GM12873 (cell line): ENCODE measurements around the gene SCARF2.

ENCODE experiments used
- CTCF ChIP-seq: IDR thresholded peaks from 2 replicates; pipeline ENCODE4 v1.5.1; 2012; ENCODE audit warnings: low read depth, mild to moderate bottlenecking, moderate library complexity, low read length, control low read depth; ENCODE audit not compliant: insufficient read depth; ENCODE audit errors: missing control alignments

The SCARF2 gene

DNA sequence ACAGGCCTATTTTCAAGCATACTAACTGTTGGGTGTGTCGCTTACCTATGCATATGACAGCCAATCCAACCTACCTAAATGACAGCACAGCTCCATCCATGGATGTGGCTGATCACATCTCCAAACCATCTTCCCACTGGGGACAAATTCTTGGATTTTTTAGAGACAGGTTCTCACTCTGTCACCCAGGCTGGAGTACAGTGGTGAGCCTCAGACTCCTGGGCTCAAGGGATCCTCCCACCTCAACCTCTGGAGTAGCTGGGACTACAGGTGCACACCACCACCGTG, 18.0 kb downstream of the SCARF2 start:
- TF ChIP-seq CTCF = no peak

DNA sequence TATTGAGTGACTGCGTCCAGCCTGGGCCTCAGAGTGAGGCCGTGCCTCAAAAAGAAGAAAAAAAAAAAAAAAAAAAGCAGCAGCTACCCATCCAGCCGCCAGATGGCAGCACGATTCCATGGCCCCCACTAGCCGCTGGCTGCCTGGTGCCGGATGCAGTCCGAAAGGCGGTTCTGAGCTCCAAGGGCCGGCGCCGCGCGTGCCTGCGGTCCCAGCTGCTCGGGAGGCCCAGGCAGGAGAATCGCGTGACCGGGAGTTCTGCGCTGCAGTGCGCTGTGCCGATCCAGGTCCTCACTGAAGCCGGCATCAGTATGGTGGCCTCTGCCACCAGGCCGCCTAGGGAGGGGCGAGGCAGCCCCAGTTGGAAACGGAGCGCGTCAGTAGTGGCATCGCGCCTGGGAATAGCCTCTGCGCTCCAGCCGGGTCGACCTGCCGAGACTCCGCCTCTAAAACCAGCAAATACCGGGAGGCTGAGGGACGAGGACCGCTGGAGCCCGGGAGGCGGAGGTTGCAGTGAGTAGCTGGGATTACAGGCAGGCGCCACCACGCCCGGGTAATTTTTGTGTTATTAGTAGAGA, 19.3 kb downstream of the SCARF2 start:
- TF ChIP-seq CTCF = peak; percentile 85

GRCh38 chr22:20414450-20414849, 23.2 kb downstream of the SCARF2 start:
- TF ChIP-seq CTCF = no peak

DNA sequence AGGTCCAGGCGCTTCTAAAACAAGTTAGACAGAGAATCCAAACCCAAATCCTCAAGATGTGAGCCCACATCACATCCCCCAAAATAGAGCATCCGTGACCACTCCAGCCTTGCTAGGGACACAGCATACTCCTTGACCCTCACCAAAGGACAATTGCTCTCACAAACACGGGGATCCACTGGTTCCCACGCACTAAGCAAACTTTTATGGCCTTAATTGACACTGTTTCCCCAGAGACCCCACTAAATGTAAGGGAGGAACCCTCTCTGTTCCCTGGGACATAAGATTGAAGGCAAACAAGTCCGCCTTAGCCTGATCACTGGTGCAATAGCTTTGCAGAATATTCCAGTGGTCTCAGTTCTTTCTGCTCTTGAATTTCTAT, 23.6 kb downstream of the SCARF2 start:
- no peak for TF ChIP-seq CTCF

DNA sequence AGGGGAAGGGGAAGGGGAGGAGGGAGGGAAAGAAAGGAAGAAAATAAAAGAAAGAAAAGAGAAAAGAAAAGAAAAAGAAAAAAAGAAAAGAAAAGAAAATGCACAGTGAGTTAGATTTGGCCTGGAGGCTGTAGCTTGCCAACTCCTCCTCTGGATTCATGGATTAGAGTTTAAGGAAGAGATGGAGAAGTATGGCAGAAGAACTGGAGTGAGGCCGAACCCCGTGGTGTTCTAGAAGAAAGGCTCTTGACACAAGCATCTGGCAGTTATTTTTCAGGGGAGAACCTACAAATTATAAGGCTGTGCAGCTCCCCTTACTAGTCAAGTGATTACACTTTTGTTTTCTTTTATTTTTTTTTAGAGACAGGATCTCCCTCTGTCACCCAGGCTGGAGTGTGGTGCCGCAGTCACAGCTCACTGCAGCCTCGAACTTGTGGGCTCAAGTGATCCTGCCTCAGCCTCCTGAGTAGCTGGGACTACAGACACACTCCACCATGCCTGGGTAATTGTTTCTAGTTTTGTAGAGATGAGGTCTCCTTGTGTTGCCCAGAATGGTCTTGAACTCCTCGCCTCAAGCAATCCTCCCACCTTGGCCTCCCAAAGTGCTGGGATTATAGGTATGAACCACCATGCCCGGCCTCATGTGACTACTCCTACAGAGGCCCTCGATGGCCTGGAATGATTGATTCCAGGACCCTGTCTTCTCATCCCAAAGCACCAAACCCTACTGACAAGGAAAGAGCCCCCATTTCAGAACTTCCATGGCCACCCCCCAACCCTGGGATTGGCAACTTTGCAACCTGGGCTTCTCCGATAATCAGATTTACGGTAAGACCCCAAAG, 24.2 kb downstream of the SCARF2 start:
- no peak for TF ChIP-seq CTCF

DNA sequence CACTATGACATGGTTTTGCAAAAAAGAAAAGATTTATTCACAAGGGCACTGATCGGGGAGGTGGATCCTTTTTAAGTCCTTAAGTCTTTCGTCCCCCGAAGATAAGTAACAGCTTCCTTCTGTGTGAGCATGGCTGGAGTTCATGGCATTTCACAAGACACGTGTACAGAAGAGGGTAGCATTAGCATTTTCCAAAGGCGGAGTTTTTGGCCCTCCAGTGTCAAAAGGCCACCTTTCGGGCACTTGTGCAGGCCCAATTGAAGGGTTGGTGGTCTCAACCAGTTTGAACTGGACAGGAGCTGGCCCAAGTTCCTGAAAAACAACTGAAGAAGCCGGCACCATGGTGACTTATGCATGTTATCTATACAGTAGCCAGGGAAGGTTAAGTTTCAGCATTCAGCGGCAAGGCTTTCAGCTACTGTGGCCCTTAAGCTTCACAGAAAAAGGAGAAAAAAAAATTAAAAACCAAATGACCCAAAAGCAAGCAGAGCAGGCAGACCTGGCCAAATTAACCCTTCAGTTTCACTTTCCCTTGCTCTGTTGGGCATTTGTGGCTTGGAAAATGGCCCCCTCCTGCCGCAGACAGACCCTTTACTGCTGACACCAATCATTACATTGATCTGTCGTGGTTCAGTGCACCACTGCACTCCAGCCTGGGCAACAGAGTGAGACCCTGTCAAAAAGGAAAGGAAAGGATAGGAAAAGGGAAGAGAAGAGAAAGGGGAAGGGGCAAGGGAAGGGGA, 25.0 kb downstream of the SCARF2 start:
- no peak for TF ChIP-seq CTCF

GRCh38 chr22:20408891-20409290, 28.7 kb downstream of the SCARF2 start:
- TF ChIP-seq CTCF = no peak
